Femur (tissue), 1 donor: Measurements from ENCODE around the gene PMEPA1.

Experiments
- DNase-seq: peaks from one replicate; pipeline ENCODE4 v3.0.0-alpha.2; 2017

Gene PMEPA1, protein sequence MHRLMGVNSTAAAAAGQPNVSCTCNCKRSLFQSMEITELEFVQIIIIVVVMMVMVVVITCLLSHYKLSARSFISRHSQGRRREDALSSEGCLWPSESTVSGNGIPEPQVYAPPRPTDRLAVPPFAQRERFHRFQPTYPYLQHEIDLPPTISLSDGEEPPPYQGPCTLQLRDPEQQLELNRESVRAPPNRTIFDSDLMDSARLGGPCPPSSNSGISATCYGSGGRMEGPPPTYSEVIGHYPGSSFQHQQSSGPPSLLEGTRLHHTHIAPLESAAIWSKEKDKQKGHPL

DNA sequence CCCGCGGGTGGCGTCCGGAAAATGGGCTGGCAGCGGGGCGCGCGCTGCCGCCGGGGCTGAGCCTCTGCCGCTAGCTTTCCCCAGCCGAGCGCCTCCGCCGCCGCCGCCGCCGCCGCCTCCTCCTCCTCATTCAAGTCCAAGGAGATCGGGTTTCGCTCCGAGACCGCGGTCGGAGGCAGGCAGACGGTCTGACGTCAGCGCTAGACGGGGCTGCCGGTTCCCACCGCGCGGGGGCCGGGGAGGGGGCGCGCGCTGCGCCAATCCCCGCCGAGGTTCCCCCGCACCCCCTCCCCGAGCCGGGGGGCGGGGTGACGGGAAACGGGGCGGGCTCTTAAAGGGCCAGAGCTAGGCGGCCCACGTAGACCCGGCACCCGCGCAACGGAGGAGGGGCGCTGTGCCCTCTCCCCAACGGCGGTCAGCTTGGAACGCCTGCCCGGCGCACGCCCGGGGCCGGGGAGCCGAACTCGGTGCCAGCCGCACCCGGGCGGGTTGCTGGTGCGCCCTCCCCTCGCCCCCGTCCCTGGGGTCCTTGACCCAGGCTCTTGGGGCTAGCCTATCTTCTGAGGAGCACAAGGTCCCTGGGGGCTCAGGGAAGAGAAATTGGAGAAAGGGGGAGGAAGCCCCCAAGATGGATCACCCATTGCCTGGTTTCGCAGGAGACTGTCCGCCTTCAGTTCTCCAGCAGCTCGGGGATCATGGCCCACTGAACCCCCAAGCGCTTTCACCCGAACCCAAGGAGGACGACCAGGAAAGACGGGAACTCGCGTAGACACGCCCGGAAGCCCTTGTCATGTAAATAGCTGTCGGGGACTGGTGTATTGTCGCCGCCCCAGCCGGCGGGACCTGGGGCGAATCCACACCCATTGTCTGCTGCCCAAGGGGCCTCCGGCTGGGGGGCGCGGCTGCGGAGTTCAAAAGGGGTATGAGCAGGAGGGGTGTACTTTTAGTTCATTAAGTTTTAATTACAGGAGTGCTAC is at the start of gene PMEPA1:
Gene PMEPA1 (minus strand): TSS at position 193 of the 977 bp plus-strand sequence. CDS start 433 bp downstream, outside the sequence.
- DNase-seq: peak; percentile 97

DNA sequence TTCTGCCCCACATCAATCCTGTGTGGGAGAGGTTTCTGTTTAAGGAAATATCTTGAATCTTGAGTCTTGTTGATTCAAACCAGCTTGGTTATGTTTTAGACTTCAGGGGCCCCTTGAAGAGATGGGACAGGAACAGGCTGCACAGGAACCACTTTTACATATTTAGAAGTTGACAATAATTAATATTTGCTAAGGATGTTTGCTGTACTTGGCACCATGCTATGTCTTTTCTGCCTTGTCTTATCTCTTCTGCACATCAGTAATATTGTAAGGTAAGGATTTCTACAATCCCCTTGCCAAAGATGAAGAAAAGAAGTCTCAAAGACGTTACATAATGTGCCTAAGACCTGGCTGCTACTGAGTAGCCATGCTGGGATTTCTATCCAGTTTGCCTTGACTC is 48.0 kb upstream of the PMEPA1 start:
- DNase-seq: no peak

DNA sequence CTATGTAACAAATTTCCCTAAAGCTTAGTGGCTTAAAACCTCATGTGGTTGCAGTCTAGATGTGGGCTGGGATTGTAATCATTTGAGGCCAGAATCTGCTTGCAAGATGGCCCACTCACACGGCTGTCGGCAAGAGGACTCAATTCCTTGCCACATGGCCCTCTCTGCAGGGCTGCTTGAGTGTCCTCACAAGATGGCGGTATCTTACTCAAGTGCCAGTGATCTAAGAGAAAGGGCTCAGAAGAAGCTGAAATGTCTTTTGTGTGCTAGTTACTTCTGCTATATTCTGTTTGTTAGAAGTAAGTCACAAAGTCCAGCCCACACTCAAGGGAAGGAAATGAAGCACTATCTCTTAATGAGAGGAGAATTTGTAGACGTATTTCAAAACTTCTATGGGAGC is 47.1 kb upstream of the PMEPA1 start:
- DNase-seq: no peak

DNA sequence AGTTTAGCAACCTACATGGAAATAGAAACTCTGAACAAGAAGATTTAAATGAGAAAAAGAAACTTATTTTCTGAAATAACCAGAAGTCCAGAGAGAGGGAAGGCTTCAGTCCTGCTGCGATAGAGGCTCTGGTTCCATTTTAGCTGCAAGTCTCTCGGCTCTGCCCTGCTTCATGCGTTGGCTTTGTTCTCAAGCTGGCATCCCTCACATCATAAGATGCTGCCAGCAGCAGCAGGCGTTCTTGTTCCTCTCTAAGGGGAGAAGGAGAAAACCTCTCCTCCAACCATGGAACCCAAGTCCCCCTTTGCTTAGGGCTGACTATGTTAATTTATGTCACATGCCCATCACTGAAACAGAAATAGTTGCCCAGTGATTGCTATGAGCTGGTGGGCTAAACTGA is 46.4 kb upstream of the PMEPA1 start:
- DNase-seq: no peak

DNA sequence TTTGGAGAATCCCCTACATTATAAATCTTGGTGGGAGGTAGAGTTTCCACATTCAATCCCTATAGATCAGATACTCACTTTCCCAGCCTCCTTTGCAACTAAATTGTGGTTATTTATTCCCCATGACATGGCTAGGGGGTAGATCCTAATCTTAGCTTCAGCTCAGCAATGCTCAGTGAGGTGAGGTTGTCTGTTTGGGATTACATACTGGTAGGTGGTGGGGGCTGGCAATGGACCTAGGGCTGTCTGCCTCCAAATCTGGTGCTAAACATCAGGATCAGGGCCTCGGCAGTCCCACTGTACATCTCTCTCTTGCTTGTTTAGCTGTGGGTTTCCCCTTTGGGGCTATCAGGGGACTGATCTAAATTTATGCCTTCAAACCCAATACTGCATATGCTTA is 45.8 kb upstream of the PMEPA1 start:
- DNase-seq: peak; percentile 4

DNA sequence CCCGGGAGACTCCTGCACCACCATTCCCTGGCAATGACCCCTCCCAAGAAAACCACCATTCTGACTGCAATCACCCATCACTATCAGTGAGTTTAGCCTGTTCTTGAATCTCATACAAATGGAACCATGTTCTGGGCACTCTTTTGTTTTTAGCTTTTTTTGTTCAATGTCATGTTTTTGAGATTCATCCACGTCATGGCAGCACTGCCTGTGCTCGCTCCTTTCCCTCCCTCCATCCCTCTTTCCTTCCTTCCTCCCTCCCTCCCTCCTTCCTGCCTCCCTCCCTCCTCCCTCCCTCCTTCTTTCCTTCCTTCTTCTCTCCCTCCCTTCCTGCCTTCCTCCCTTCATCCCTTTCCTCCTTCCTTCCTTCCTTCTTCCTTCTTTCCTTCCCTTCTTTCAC is 44.4 kb upstream of the PMEPA1 start:
- DNase-seq: no peak

DNA sequence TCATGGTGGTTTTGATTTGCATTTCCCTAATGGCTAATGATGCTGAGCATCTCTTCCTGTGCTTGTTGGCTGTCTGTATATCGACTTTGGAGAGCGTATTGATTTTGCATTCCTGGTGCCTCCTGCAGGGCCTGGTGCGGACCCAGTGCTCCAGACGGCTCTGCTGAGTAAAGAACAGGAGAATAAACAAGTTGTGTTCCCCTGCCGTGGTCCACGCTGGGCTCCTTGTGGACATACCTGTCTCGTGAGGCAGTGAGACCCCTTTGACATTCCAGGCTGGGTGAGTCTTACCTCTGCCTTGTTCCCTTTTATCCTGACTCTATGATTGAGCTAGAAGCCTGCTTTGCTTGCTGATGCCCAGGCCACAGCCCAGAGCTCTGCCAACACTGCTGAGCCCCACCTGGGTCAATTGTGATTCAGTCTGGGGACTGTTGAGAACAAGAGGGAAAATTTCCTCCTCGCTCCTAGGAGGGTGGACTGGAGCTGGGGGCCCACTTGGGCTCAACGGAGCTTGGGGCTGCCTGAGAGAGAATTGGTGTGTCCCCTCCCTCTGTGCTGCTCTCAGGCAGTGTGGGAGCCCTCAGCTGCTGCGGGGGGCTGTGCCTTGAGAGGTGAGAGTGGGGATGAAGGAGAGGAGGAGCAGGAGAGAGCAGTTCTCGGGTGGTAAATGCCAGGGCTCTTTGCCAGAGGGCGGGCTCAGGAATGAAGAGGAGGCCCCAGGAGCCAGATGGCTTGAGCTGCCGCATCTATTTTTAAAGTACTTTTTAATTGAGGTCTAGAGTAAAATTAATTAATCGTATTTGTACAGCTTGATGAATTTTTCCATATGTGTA is 43.7 kb upstream of the PMEPA1 start:
- DNase-seq: peak; percentile 37

DNA sequence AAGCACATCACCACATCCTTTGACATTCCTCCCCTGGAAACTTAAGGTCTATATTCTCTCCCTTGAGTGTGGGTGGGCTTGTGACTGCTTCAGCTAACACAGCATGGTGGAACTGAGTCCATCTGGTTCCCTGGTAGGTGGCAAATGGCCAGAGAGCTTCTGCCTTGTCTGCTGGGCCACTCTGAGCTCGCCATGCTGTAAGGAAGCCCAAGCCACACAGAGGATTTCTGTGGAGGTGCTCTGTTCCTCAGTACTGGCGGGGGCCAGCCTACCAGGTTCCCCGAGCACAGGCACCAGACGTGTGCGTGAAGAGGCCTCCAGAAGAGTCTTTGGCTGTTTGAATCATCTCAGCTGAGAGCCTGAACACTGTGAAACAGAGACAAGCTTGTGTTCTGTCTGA is 41.6 kb upstream of the PMEPA1 start:
- no peak for DNase-seq

DNA sequence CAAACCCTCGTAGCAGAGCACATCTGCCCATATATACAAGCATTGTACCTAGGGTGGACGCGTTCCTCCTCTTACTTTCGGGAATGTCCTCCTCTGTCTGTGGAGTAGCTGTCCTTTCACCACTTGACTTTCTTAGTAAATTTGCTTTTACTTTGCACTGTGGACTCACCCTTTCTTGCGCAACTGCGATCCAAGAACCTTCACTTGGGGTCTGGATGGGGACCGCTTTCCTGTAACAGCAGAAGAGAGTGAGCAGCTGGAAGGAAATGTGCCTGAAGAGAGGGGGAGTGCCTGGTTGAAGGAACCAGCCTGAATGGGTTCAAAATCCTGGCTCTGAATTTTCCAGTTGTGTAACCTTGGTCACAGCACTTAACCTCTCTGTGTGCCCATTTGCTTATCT is 40.1 kb upstream of the PMEPA1 start:
- no peak for DNase-seq

DNA sequence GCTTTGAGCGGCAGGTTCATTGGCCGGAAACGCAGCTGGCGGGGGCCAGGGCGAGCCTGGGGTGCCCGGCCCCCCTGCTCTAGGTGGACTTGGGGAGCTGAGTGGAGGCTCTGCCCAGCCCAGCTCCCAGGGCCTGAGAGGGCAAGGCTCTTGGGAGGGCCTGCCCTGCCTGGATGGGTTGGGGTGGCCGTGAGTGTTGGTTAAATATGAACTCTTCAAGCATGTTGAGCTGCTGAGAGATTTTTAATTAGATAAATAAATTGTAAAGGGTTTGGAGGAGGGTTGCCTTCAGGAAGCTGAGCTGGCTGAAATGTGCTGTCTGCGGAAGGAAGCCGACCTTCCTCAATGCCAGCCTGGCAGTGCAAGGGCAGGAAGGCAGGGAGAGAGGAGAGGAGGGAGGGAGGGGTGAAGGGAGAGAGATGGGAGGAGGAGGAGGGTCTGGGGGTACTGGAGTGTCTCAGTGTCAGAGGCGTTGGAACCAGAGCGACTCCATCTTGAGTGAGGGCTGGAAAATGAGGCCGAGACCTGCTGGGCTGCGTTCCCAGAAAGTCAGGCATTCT is 39.4 kb upstream of the PMEPA1 start:
- peak; percentile 40 for DNase-seq

DNA sequence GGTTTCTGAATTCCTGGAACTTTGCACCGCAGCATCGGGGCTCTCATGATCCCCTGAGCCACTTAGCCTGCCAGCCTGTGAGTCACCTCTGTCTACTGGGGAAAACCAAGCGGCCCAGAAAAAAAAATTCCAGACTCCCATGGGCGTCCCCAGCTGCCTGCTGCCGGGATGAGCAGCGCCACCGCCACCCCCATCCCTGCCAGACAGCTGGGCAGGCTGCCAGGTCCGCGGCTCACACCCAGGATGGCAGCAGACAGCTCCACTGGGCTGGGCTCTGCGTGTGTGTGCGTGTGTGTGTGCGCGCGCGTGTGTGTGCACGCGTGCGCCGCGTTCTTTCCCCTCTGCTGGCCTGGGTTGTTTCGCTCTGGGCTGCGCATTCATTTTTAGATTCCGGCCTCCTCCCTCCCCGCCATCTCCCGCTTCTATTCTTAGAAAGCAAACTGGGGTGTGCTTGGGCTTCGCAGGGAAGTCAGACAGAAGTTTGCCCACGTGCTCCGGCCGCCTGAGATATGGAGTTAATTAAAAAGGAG is 38.9 kb upstream of the PMEPA1 start:
- DNase-seq: peak; percentile 91

DNA sequence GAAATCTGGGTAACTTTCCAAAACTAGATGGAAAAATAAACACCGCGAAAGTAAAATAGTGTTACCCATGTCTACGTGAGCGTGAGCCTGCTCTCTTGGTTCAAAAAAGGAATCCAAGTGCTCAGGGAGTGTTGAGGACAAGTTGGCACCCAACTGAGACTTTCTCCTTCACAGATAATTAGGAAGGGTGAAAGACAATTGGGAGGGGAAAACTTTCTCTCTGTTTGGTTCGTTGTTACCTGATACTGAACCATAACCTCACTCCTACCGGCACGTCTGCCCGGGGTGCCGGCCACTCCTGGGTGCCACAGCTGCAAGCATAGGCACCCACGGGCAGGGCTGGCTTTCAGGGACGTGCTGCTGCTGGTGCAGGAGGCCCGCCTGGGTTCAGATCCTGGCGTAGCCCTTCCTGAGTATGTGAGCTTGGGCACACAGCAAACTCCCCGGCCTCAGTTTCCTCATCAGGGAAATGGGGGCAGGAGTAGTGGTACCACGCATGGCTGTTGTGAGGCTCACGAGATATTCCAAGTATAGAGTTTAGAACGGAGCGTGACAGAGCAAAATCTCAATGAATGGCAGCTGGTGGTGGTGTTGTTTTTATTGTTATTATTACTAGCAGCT is 38.2 kb upstream of the PMEPA1 start:
- no peak for DNase-seq

DNA sequence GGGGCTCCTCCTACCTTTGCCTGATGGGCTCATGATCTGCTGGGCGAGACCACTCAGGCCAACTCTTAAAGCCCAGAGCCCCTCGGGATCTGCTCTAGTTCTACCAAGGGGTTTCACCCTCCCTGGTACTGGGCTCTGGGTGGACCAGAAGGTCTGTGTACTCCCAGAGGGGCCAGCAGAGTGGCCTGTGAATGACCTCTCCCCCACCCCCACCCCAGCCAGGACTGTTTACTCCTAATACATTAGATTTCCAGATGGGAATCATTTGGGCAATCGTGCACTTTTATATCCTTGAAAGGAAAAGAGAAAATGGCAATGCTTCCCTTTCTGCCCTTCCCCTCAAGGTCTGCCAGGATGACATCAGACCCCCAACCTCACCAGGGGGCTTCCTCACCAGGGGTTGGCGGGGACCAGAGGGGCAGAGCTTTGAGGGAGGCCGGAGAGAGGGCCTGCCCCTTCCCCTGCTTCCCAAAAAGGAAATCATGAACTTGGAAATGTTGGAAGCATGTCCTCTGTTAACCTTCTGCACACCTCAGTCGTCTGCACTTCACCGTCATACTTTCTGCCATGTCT is 37.1 kb upstream of the PMEPA1 start:
- no peak for DNase-seq

DNA sequence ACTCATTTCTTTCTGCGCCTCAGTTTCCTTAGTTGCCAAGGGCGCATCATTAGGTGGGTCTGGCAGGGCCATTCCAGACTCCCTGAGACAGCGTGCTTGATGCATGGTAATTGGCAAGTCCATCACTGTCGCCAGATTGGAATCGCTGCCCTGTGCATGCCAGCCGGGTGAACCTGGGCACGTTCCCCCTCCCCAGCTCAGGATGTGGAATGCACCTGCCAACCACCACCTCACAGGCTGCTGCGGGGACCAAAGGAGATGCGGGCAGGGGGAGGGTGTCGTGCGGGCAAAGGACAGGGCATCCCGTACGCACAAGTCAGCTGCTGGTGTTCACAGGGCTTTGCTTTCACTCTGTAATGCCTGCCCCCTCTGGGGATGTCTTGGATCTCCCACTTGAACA is 36.4 kb upstream of the PMEPA1 start:
- DNase-seq: no peak

DNA sequence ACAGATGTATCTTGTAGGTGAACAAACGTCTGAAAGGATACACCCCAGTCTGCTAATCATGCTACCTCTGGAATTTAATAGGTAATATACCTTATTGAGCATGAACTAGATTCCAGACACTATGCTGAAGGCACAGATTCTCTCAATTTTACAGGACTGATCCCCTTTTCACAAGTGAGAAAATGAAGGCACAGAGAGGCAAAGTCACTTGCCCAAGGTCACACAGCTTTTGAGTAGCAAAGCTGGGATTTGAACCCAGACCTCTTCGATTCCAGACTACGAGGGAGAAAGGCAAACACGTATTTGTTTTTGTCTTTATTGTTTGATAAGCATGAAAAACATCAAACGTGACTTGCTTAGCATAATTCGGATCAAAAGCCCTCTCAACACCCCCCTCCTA is 34.4 kb upstream of the PMEPA1 start:
- DNase-seq: no peak

DNA sequence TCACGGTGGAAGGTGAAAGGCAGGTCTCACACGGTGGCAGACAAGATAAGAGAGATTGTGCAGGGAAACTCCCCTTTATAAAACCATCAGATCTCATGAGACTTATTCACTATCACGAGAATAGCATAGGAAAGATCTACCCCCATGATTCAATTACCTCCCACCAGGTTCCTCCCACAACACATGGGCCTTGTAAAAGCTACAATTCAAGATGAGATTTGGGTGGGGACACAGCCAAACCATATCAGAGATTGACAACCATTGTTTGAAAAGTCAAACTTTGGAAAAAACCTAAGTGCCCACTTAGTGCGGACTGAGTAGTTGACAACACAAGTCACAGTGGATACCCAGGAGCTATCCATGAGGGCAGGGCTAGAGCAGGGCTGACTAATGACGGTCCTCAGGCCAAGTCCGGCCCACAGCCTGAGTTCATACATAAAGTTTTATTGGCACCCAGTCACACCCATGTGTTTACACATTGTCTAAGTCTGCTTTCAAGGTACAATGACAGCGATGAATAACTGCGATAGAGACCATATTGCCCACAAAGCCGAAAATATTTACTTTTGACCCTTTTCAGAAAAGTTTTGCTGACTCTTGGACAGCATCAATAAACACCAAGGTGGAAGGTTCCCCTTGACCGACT is 33.8 kb upstream of the PMEPA1 start:
- no peak for DNase-seq

DNA sequence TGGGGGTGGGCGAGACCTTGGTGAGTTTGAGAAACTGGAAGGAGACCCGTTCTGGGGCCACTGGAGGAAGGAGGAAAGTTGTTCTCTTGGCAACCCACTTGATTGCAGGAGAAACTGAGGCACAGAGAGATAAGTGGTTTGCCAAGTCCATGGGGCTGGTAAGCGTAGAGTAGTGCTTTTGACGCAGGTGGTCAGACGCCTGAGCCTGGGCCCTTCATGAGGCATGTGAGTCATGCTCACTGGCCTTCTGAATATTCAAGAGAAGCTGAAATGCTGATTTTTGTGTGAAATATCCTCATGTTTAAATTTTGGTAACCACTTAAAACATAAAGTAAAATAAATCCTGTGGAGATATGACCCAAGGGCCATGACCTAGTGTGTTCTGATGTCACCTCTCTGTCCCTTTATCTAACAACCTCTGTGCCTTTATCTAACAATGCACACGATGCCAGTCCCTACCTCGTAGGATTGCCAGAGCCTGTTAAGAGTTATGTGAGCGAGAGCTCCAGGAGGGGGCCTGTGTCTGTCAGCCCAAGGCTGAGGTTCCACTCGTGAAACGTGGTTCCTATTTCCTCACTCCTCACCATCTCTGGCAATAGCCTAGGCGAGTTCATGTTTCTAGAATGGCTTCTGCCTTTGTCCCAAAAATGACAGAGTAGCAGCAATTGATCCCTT is 32.8 kb upstream of the PMEPA1 start:
- no peak for DNase-seq

DNA sequence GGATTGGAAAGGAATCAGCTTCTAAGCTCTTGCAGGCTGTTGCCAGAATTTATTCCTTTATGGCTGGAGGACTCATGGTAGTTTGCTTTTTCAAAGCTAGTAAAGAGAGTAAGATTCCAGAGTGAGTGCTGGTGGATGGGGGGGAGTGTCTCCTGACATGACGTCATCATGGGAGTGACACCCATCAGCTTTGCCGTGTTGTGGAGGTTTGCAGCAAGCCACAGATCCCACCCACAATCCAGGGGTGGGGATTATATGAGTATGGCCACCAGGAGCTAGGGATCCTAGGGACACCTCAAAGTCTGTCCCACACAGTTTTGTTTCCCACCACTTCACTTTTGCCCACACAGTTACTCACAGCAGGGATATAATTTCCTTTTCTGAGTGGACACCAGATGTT is 28.7 kb upstream of the PMEPA1 start:
- DNase-seq: no peak

DNA sequence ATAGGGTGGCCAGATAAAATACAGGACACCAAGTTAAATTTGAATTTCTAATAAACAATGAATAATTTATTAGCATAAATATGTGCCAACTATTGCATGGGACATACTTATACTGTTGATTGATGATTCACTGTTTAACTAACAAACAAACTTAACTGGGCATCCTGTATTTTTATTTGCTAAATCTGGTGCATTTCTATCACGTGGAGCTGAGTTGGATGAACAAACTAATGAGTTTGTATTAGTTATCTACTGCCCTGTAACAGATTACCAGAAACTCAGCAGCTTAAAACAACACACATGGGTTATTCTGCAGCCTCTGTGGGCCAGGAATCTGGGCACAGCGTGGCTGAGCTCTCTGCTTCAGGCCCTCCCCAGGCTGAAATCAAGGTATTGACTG is 28.2 kb upstream of the PMEPA1 start:
- DNase-seq: no peak

DNA sequence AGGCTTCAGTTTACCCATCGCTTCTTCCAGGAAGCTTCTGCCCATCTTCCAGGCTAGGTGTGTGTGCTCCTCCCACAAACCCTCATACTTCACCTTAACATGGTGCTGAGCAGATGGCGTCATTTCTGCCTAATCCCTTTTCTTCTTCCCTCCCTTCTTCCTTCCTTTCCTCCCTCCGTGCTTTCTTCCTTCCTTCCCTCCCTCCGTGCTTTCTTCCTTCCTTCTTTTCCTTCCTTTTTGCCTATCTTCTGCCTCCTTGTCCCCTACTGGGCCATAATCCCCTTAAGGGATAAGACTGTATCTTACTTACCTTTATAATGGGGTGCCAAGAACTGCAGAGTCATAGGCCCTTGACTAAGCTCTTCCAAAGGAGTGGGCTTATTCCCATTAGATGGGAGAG is 27.5 kb upstream of the PMEPA1 start:
- DNase-seq: no peak
